ENCODE measurements around the gene ACSS2.

ACSS2 gene

DNA sequence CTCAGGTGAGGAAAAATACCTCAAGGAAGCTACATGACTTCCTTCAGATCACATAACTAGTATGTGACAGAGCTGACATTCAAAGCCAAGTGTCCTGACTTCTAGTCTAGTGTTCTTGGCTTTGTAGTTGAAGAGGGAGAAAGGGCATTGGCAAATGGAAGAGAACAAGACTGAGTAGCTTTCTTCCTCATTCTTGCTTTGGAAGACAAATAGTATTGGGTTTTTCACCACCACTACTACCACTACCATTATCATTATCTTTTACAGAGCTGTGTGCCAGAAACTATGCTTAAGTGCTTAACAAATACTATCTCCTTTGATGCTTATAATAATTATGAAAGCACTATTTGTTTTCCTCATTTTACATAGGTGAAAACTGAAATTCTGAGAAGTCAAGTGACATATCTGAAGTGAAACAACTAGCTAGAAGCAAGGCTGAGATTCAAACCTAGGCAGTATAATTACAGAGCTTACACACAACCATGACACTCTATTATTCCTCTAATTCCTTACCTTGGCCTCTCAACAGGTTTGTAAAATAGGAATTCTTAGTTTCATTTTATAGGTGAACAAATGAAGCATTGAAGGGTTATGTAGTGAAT is 6.8 kb downstream of the ACSS2 start:
- no peak for DNase-seq (ENCODE audit: low read depth)
- H3K4me3 ChIP-seq (replicated peaks; ENCODE audit: low read depth, low read length) = no peak overlapping the region
- no peak for TF ChIP-seq CTCF (IDR thresholded peaks at IDR 0.05; ENCODE audit: low read length, missing control alignments)

DNA sequence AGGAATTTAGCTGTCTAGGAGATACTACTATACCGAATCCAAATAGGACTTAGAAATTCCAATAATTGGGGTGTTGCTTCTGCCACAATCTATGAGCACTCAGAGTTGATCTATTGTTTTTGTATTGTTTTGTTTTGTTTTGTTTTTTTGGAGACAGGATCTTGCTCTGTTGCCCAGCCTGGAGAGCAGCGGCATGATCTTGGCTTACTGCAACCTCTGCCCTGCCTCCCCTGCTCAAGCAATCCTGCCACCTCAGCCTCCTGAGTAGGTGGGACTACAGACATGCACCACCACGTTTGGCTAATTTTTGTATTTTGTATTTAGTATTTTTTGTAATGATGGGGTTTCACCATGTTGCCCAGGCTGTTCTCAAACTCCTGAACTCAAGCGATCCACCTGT is 7.4 kb downstream of the ACSS2 start:
- no peak overlapping the region for H3K4me3 ChIP-seq (replicated peaks; ENCODE audit: low read depth, low read length)
- no peak for TF ChIP-seq CTCF (IDR thresholded peaks at IDR 0.05; ENCODE audit: low read length, missing control alignments)
- no peak for DNase-seq (ENCODE audit: low read depth)

DNA sequence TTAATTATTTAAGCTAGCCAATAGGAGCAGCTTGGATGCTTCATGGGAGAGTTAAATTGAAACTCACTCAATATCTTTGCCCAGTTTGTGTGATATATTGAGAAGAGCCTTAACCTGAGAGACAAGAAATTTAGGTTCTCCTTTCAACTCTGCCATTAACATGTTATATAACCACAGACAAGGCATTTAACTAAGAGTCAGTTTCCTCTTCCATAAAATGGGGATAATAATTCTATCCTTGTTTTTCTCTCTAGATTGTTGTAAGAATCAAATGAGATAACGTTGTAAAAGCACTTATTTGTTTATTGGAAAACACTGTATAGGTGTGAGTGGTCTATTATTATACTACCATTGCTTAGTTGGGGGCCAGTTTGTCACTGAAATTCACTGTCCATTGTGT is 7.8 kb downstream of the ACSS2 start:
- no peak for DNase-seq (ENCODE audit: low read depth)
- no peak overlapping the region for H3K4me3 ChIP-seq (replicated peaks; ENCODE audit: low read depth, low read length)
- no peak for TF ChIP-seq CTCF (IDR thresholded peaks at IDR 0.05; ENCODE audit: low read length, missing control alignments)

- H3K4me3 ChIP-seq (replicated peaks; ENCODE audit: low read depth, low read length) = no peak overlapping the region
- no peak for DNase-seq (ENCODE audit: low read depth)
- no peak for TF ChIP-seq CTCF (IDR thresholded peaks at IDR 0.05; ENCODE audit: low read length, missing control alignments)
These were observed 9.7 kb downstream of the ACSS2 start for GRCh38 chr20:34886122-34886521.

DNA sequence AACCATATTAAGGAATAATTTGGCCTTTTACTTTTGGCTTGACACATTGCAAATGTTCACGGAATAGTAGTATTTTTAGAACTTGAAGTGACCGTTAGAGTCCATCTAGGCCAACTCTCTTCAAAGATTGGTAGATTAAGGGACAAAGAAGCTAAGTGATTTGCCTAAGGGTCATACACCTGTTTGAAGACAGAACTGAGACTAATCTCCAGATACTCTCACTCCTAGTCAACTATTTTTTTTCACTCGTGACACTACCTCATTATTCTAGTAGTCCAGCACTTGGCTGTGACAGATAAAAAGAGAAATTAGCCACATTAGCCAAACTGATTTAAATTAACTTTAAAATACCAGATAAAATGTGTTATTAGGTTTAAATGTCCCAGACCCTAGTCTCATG is 10.6 kb downstream of the ACSS2 start:
- H3K4me3 ChIP-seq (replicated peaks; ENCODE audit: low read depth, low read length) = no peak overlapping the region
- TF ChIP-seq CTCF (IDR thresholded peaks at IDR 0.05; ENCODE audit: low read length, missing control alignments) = no peak
- DNase-seq (ENCODE audit: low read depth) = no peak

DNA sequence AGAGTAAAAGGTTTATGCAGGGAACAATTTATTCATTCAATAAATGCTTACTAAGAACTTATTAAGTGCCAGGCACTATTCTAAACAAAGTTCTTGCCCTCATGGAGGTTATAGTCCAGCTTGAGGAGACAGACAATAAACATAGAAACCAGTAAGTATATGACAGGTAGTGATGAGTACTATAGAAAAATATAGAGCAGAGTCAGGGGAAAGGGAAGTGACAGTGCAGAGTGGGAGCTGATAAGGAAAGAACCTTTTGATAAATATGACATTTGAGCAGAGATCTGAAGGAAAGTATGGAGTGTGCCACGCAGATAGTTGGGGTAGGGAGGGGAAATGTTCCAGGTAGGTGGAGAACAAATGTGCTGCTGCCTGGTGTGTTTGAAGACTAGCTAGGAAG is 12.1 kb downstream of the ACSS2 start:
- DNase-seq (ENCODE audit: low read depth) = no peak
- TF ChIP-seq CTCF (IDR thresholded peaks at IDR 0.05; ENCODE audit: low read length, missing control alignments) = no peak
- H3K4me3 ChIP-seq (replicated peaks; ENCODE audit: low read depth, low read length) = no peak overlapping the region

Measured in fibroblast of pulmonary artery (primary cell).